GM12874 (cell line): ENCODE results near the gene NHLH2.

Experiments
- CTCF ChIP-seq: IDR thresholded peaks from 2 replicates; pipeline ENCODE4 v1.5.1; 2011; ENCODE audit warnings: low read depth, mild to moderate bottlenecking, control low read depth, low read length, moderate library complexity; ENCODE audit not compliant: insufficient read depth

Gene NHLH2

GRCh38 chr1:115790356-115790755, 50.6 kb downstream of the NHLH2 start:
- TF ChIP-seq CTCF = no peak
